LHCN-M2 (cell line): ENCODE results near the gene SYNPR. TPM values are rescaled to one million over a fixed set of nuclear protein-coding genes. Genes with fewer than 3 reads are reported as not detected.
"Not testable (repeated sequence)": the region's sequence is repeated elsewhere in the genome, so short reads cannot be mapped to it uniquely, and the experiment has no call there.

ENCODE experiments used
- DNase-seq: peaks from one replicate; pipeline ENCODE4 v3.0.0-alpha.2; 2012; ENCODE audit warnings: low read depth
- total RNA-seq: library from RNA; depleted of rRNA; stranded (reverse); fragments of >200 nt; gene quantifications from 2 replicates; pipeline ENCODE4 v1.2.3, GENCODE V29; 2014

SYNPR gene
- total RNA-seq, 1 experiment from 2014 or later = not detected

GRCh38 chr3:63617391-63617790 is 339.3 kb downstream of the SYNPR start:
- DNase-seq = no peak

GRCh38 chr3:63624941-63625560 is 346.9 kb downstream of the SYNPR start:
- peak; percentile 63 for DNase-seq

GRCh38 chr3:63631670-63632069 is 353.6 kb downstream of the SYNPR start:
- DNase-seq = no peak

GRCh38 chr3:63635186-63635585 is 357.1 kb downstream of the SYNPR start:
- no peak for DNase-seq

- DNase-seq = no peak
These were observed 361.7 kb downstream of the SYNPR start for GRCh38 chr3:63639806-63640205.

- DNase-seq = no peak
These were observed 364.4 kb downstream of the SYNPR start for GRCh38 chr3:63642488-63642887.

- no peak for DNase-seq
These were observed 366.2 kb downstream of the SYNPR start for GRCh38 chr3:63644212-63644797.

GRCh38 chr3:63644928-63645781 is 367.0 kb downstream of the SYNPR start:
- DNase-seq = not testable (repeated sequence)

GRCh38 chr3:63652066-63652725 is 374.1 kb downstream of the SYNPR start, which contains the start of gene SNTN:
Gene SNTN (plus strand): TSS chr3:63652675. CDS start chr3:63652688, 13 bp downstream.
- no peak for DNase-seq

GRCh38 chr3:63654211-63654610 is 376.1 kb downstream of the SYNPR start:
- DNase-seq = no peak

- DNase-seq = no peak
These were observed 376.8 kb downstream of the SYNPR start for GRCh38 chr3:63654931-63655330.

- peak; percentile 36 for DNase-seq
These were observed 377.4 kb downstream of the SYNPR start for GRCh38 chr3:63655519-63655918.

GRCh38 chr3:63656786-63657185 is 378.7 kb downstream of the SYNPR start:
- peak; percentile 4 for DNase-seq

- DNase-seq = peak; percentile 6
These were observed 383.1 kb downstream of the SYNPR start for GRCh38 chr3:63661242-63661641.

- DNase-seq = no peak
These were observed 383.9 kb downstream of the SYNPR start for GRCh38 chr3:63662011-63662410.

GRCh38 chr3:63662500-63662899 is 384.4 kb downstream of the SYNPR start:
- DNase-seq = no peak
